ENCODE results near the gene ARSG.

ARSG gene

GRCh38 chr17:68453991-68454665, 162.8 kb downstream of the ARSG start:
- DNase-seq = no peak

- no peak for DNase-seq
Observed at GRCh38 chr17:68455901-68456338, 164.6 kb downstream of the ARSG start.

- peak in 12 of 14 donors; percentile 41 to 81 (median 71) for DNase-seq
Observed at GRCh38 chr17:68456339-68457167, 165.3 kb downstream of the ARSG start.

- DNase-seq = peak in 8 of 14 donors; percentile 42 to 87 (median 81)
Observed at GRCh38 chr17:68457168-68457538, 165.9 kb downstream of the ARSG start, which contains the start of gene WIPI1. Gene WIPI1 (minus strand): TSS chr17:68457496. CDS start chr17:68457421, 75 bp downstream.

GRCh38 chr17:68457539-68458259, 166.4 kb downstream of the ARSG start:
- DNase-seq = peak; percentile 94 to 100 (median 98)

GRCh38 chr17:68458260-68459036, 167.2 kb downstream of the ARSG start:
- no peak for DNase-seq

- DNase-seq = no peak
Observed at GRCh38 chr17:68459037-68459639, 167.8 kb downstream of the ARSG start.

- no peak for DNase-seq
Observed at GRCh38 chr17:68460146-68460545, 168.9 kb downstream of the ARSG start.

- DNase-seq = no peak
Observed at GRCh38 chr17:68460715-68461114, 169.4 kb downstream of the ARSG start.

GRCh38 chr17:68461122-68461539, 169.8 kb downstream of the ARSG start:
- DNase-seq = no peak

- peak in 1 of 14 donors; percentile 14 for DNase-seq
Observed at GRCh38 chr17:68461589-68461988, 170.3 kb downstream of the ARSG start.

- DNase-seq = peak in 9 of 14 donors; percentile 15 to 83 (median 25)
Observed at GRCh38 chr17:68462381-68463210, 171.3 kb downstream of the ARSG start.

- DNase-seq = no peak
Observed at GRCh38 chr17:68463211-68464019, 172.1 kb downstream of the ARSG start.

GRCh38 chr17:68468334-68468733, 177.0 kb downstream of the ARSG start:
- no peak for DNase-seq

- no peak for DNase-seq
Observed at GRCh38 chr17:68468788-68469187, 177.5 kb downstream of the ARSG start.

Measured in C1 segment of cervical spinal cord (tissue), 14 donors.